Measurements from ENCODE around the gene DPF3. TPM values are rescaled to one million over a fixed set of nuclear protein-coding genes. Genes with fewer than 3 reads are reported as not detected.

The DPF3 gene
- polyA plus RNA-seq, 1 experiment, result 15.8 TPM

DNA sequence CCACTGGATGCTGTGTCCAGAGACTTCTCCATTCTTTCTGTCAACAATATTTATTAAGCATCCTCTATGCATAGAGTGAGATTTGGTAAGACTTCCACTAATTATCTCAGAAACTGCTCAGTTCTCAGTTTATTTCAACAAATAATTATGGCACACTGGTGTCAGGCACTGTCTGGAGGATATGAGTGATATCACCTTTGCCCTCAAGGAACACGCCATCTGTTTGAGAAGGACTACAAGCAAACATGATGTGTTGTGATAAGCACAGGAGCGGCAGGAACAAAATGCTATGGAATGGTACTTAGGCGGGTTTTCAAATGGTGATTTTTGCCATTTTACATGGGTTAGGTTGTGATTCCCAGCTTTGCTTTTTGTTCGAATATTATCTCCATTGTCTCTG, 229.2 kb downstream of the DPF3 start:
- ChIA-PET CTCF (interaction anchor here (0.9 kb wide), 1 partner anchor 17 kb away, joined by 4 read pairs; no protein-coding TSS in a partner anchor), POLR2A (interaction anchor here (0.9 to 1.9 kb wide), 4 partner anchors 14 to 229 kb away, joined by 4 to 8 read pairs (median 6); partner anchors contain the start of gene DPF3)
- Histone ChIP-seq H3K9me3 (ENCODE audit: control insufficient read depth, insufficient read depth, low read length) (no peaks in the 10 kb centered on the region), H3K27ac (ENCODE audit: low read depth, low read length) (peak overlapping the region; percentile 83), H3K4me3 (ENCODE audit: low read depth, low read length) (no peak overlapping the region), H3K27me3 (ENCODE audit: control insufficient read depth, insufficient read depth, low read length) (no peaks in the 10 kb centered on the region)
- no peak for DNase-seq (ENCODE audit: low read depth, low spot score)
- TF ChIP-seq, protein P1, sequence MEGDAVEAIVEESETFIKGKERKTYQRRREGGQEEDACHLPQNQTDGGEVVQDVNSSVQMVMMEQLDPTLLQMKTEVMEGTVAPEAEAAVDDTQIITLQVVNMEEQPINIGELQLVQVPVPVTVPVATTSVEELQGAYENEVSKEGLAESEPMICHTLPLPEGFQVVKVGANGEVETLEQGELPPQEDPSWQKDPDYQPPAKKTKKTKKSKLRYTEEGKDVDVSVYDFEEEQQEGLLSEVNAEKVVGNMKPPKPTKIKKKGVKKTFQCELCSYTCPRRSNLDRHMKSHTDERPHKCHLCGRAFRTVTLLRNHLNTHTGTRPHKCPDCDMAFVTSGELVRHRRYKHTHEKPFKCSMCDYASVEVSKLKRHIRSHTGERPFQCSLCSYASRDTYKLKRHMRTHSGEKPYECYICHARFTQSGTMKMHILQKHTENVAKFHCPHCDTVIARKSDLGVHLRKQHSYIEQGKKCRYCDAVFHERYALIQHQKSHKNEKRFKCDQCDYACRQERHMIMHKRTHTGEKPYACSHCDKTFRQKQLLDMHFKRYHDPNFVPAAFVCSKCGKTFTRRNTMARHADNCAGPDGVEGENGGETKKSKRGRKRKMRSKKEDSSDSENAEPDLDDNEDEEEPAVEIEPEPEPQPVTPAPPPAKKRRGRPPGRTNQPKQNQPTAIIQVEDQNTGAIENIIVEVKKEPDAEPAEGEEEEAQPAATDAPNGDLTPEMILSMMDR (IDR thresholded peaks at IDR 0.05; ENCODE audit: low read depth, low read length), result no peak

- TF ChIP-seq, protein P1 (IDR thresholded peaks at IDR 0.05; ENCODE audit: low read depth, low read length), result no peak
- Histone ChIP-seq H3K27me3 (ENCODE audit: control insufficient read depth, insufficient read depth, low read length) (no peaks in the 10 kb centered on the region), H3K4me3 (ENCODE audit: low read depth, low read length) (no peak overlapping the region), H3K9me3 (ENCODE audit: control insufficient read depth, insufficient read depth, low read length) (no peaks in the 10 kb centered on the region), H3K27ac (ENCODE audit: low read depth, low read length) (peak overlapping the region; percentile 83)
- no peak for DNase-seq (ENCODE audit: low read depth, low spot score)
- ChIA-PET CTCF (interaction anchor here (0.9 kb wide), 1 partner anchor 17 kb away, joined by 4 read pairs; no protein-coding TSS in a partner anchor), POLR2A (interaction anchor here (0.9 to 1.9 kb wide), 3 partner anchors 21 to 230 kb away, joined by 4 to 8 read pairs (median 7); partner anchors contain the start of gene DPF3)
Measured at GRCh38 chr14:72663956-72664650, 229.8 kb downstream of the DPF3 start.

DNA sequence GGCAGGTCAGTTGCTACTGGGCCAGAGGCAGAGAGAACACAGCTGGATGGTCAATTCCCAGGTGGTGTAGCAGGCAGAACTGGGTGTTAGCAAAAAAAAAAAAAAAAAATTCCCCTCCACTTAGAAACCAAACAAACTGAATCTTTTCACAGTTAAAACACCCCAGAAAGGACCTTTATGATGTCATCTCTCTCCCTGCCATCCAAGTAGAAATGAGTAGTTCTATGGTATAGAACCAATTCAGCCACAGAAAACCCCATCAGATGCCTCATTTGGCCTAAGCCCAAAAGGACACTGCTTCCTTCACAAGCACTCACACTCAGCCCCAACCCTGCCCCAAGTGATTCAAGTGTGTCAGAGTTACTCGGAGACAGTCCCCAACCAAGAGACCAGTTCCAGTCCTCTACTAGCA, 230.8 kb downstream of the DPF3 start:
- H3K27me3 ChIP-seq (ENCODE audit: control insufficient read depth, insufficient read depth, low read length), result no peaks in the 10 kb centered on the region
- POLR2A ChIA-PET, result no interaction called here
- no peak for DNase-seq (ENCODE audit: low read depth, low spot score)
- TF ChIP-seq, protein P1 (IDR thresholded peaks at IDR 0.05; ENCODE audit: low read depth, low read length), result no peak
- no peak overlapping the region for H3K27ac ChIP-seq (ENCODE audit: low read depth, low read length)
- CTCF ChIA-PET, result no interaction called here
- no peaks in the 10 kb centered on the region for H3K9me3 ChIP-seq (ENCODE audit: control insufficient read depth, insufficient read depth, low read length)
- H3K4me3 ChIP-seq (ENCODE audit: low read depth, low read length), result no peak overlapping the region

DNA sequence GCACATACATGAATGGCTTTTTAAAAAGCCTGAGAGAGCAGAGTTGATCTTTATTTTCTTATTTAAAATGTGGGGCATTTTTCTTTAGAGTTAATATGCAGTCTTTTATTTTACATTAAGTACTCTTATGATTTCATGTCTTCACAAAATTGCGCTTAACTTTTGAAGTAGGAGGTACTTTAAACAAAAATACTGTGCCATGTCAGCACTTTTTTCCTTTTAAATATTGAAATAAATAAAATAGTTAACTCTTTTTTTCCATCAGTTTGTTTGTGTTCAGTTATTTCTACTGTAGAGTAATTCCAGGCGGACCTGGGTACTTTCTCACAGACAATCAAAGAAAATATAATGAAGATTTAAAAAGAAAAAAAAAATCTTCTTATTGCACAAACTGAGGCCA, 231.7 kb downstream of the DPF3 start:
- no peak for DNase-seq (ENCODE audit: low read depth, low spot score)
- TF ChIP-seq, protein P1 (IDR thresholded peaks at IDR 0.05; ENCODE audit: low read depth, low read length), result no peak
- CTCF ChIA-PET, result no interaction called here
- no peaks in the 10 kb centered on the region for H3K27me3 ChIP-seq (ENCODE audit: control insufficient read depth, insufficient read depth, low read length)
- no peak overlapping the region for H3K4me3 ChIP-seq (ENCODE audit: low read depth, low read length)
- H3K9me3 ChIP-seq (ENCODE audit: control insufficient read depth, insufficient read depth, low read length), result no peaks in the 10 kb centered on the region
- H3K27ac ChIP-seq (ENCODE audit: low read depth, low read length), result no peak overlapping the region
- POLR2A ChIA-PET, result interaction anchor here (0.6 kb wide), 1 partner anchor 10 kb away, joined by 5 read pairs; no protein-coding TSS in a partner anchor

Measured in AG04450 (cell line).